Suprapubic skin (tissue), 4 donors: ENCODE measurements around the gene CES5A.

Experiments used
- EP300 ChIP-seq: sonication (generic); formaldehyde crosslinking; IDR thresholded peaks from one replicate; pipeline ENCODE4 v1.6.1; 2017; ENCODE audit warnings: antibody characterized with exemption
- POLR2A ChIP-seq, 2 donors: fragments of 450-650 bp; IDR thresholded peaks; one replicate each; pipeline ENCODE4 v1.6.1; 2017; ENCODE audit warnings: antibody characterized with exemption in 2 of 2, mild to moderate bottlenecking in 2 of 2, moderate library complexity in 2 of 2
- POLR2AphosphoS5 ChIP-seq, 3 donors: sonication (generic); formaldehyde crosslinking; IDR thresholded peaks; one replicate each; pipeline ENCODE4 v1.6.1; 2017; ENCODE audit warnings: antibody characterized with exemption in 3 of 3
- TF ChIP-seq, protein P1 (sequence below), 2 donors: fragments of 200-600 bp in 1 of 2; fragments of 450-650 bp in 1 of 2; sonication (generic) in 1 of 2; IDR thresholded peaks; one replicate each; pipeline ENCODE4 v1.5.1; 2016 to 2019; ENCODE audit warnings: antibody characterized with exemption in 2 of 2, mild to moderate bottlenecking in 1 of 2, moderate library complexity in 1 of 2

DNA sequence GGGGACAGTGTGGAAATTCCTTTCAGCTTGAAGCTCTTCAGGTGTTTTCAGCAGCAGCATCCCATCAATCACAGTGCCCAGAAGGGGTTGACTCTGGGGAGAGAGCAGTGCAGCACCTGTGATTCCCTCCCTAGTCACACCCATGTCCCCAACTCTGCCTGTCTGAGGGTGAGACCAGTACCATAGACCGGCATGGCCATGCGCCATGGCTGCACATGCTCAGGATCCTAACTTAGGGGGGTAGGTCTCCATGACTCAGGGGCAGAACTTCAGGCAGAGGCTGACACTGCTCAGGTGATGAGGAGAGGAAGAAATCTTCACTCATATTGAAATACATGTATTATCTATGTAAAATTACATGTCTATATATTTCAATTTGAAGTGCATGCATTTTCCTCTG, 62.2 kb downstream of the CES5A start:
- TF ChIP-seq, protein P1, sequence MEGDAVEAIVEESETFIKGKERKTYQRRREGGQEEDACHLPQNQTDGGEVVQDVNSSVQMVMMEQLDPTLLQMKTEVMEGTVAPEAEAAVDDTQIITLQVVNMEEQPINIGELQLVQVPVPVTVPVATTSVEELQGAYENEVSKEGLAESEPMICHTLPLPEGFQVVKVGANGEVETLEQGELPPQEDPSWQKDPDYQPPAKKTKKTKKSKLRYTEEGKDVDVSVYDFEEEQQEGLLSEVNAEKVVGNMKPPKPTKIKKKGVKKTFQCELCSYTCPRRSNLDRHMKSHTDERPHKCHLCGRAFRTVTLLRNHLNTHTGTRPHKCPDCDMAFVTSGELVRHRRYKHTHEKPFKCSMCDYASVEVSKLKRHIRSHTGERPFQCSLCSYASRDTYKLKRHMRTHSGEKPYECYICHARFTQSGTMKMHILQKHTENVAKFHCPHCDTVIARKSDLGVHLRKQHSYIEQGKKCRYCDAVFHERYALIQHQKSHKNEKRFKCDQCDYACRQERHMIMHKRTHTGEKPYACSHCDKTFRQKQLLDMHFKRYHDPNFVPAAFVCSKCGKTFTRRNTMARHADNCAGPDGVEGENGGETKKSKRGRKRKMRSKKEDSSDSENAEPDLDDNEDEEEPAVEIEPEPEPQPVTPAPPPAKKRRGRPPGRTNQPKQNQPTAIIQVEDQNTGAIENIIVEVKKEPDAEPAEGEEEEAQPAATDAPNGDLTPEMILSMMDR (IDR thresholded peaks at IDR 0.05): no peak
- no peak for TF ChIP-seq POLR2A (IDR thresholded peaks at IDR 0.05)
- no peak for TF ChIP-seq EP300
- TF ChIP-seq POLR2AphosphoS5 (IDR thresholded peaks at IDR 0.05): no peak
